Activated CD8-positive, alpha-beta memory T cell treated with anti-CD3 and anti-CD28 coated beads for 48 hours (primary cell): ENCODE data around the gene MGAT5B.

Source experiments
- DNase-seq, 3 experiments: peaks; one replicate each; pipeline ENCODE4 v3.0.0-alpha.2; 2020; ENCODE audit warnings: low read depth in 2 of 3, low spot score in 2 of 3

MGAT5B gene

DNA sequence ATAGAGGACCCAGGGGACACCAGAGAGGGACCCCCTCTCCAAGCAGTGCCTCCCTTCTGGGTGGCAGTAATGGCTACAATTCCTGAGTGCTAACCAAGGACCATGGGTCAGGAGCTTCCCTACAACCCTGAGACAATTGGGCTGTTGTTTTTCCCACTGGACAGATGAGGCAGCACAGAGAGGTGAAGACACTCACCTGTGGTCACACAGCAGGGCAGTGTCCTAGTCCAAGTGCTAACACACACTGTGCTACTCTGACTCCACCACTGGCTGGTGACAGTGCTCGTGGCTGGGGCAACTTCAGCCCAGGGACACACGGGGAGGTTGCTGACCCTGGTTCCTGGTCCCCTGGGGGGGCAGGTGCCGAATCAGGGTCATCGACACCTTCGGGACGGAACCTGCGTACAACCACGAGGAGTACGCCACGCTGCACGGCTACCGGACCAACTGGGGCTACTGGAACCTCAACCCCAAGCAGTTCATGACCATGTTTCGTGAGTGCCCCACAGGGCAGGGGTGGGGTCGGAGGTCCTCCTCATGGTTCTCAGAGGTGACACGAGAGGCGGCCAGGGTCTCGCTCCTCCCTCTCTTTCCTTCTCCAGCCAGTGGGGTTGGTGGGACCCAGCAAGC, 58.1 kb downstream of the MGAT5B start:
- no peak for DNase-seq

DNA sequence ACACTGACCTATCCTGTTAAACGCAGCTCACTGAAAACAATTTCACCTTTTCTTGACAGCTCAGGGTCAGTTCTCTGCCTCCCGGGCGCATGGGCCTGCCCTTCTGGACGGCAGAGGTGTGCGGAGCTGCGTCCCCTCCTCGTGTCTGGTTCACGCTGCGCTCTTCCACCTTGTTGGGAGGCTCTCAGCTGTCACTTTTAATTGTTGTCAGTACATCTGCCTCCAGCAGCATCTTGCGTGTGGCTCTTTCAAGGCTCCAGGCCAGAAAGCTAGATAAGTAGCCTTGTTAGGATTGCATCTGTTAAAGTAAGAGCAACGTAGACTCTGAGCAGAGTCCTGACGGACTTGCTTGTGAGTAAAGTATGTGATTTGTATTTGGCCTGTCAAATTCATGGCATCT, 59.4 kb downstream of the MGAT5B start:
- no peak for DNase-seq

DNA sequence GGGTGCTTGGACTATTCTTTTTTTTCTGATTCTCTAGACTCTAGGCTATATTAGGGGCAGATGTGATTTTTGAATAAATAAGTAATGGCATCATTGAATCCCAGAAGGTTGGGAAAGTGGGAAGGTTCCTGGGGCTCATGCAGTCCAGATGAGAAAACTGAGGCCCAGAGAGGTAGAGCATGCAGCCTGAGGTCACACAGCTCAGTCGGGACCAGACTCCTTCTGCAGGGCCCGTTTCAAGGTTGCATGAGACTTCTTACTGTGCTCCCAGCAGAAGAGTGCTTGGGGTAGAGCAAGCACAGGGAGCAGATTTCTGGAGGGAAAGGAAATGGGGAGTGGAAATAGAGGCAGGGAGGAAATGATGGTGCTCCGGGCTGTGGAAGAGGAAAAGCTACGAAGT, 59.8 kb downstream of the MGAT5B start:
- DNase-seq, result no peak

DNA sequence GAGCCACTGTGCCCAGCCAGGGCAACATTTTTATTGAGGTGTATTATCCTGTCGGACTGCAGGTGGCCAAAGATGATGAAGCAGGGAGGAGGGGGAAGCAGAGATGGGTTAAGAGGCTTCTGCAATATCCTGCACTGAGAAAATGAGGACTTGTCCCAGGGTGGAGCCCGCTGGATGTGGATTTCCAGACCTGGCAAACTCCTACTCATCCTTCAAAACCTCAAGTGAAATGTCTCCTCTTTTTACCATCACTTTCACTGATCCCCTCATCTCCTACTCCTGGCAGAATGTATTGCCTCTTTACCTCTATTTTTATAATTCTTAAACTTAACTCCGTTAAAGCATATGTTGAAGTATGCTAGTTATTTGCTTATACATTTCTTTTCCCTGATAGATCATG, 60.9 kb downstream of the MGAT5B start:
- DNase-seq, result no peak

DNA sequence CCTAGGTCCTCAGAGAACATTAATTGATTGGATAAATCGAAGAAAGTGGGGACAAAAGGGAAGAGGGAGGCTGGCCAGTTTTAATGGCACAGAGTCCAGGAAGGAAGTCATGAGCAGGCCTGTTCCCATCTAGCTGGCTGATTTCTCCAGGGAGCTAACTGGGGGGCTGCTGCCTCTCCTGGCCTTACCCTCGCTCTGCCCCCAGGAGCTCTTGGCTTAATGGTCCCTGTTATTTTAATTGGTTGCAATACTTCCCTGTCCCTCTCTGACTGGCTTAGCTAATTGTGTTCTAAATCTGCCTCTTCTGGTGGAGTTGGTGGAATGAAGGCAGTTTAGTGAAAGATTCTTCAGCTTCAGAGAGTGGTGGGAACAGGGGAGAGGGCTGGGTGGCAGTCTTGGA, 61.4 kb downstream of the MGAT5B start:
- DNase-seq, result no peak

DNA sequence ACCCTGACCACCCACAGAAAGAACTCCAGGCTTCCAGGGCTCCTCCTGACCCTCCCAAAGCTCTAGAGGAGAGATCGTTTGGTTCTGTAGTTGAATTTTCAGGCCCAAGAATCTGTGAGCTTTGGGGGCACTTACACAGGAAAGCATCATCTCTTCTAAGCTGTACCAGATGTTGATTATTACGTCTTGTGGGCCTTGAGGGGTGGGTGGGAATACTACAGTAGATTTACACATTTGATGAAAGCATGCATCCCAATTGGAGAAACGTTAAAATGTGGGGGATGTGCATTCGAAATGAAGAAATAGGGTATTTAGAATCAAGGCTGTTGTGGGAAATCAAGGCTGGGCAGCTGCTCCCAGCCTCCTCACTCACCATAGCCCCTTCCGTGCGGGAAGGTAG, 61.9 kb downstream of the MGAT5B start:
- no peak for DNase-seq

DNA sequence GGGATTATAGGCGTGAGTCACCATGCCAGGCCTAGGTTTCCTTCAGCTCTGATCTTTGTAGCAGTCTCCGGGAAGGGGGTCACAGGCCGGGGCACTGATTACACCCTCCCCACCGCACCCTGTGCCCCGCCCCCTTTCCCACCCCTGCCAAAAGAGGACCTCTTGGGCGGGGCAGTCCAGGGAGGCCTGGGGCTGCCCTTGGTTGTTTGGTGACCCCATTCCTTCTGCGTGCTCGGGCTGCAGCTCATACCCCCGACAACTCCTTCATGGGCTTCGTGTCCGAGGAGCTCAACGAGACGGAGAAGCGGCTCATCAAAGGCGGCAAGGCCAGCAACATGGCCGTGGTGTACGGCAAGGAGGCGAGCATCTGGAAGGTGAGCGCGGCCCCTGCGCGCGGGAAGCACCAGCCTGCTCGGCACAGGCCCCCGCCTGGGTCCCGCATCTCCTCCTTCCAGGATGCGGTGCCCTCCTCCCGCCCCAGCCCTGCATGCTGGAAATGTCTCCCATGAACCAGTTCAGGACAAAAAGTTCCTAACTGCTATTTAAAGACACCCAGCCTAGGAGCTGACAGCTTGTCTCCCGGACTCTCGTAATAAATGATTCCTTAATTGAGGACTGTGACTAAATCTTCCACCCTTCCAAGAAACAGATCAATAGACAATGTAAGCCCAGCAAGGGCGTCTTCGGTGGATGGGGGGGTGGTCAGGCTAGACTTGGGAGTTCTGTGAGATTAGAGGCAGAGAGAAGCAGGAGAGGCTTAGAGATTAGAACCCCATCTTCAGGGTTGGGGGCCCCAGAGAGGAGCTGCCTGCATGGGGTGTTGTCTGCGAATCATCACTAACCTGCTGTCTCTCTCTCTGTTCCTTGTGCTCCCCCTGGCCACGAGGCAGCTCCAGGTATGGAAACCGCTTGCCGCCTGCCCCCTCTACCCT, 64.5 kb downstream of the MGAT5B start:
- no peak for DNase-seq

DNA sequence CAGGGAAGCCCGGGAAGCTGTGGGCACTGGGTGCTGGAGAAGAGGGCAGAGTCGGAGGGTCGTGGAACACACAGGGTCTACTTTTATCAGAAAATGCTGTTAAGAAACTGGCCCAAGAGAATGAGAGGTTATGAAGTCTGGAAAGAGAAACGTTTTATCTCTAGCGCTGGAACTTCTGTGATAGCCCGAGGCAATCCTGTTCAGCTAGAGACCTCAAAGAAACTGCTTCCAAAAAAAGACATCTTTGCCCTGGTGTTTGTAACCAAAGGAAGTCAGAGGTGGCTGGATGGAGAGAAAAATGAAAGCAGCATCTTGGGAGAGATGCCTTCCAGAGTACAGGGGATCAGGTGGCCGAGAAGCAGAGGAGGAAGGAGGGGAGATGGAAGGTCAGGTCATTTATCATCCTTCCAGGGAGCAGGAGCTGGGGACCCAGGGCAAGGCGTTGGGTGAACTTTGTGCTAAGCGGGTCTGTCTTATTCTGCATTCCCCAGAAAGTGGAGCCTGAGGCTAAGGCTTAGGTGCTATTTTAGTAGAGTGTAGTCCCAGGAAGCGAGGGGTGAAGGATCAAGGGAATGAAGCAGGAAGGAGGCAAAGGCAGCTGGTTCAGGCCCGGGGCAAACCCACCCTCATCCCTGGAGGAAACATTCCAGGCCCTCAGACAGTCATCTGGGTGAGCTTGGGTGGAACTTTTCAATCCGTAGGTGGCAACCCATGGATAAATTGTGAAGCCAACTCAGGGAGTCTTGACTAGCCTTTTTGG, 66.5 kb downstream of the MGAT5B start:
- DNase-seq, result no peak

DNA sequence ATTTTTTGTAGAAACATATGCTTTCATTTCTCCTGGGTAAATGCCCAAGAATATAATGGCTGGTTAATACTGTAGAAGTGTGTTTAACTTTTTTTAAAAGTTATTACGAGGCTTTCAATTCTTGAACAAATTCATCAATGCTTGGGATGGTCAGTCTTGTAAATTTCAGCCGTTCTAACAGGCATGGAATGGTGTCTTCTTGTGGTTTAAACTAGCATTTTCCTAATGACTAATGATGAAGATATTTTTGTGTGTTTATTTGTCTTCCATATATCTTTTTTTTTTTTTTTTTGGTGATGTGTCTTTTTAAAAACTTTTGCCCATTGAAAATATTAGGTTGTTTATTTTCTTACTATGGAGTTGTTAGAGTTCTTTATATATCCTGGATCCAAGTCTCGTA, 67.1 kb downstream of the MGAT5B start:
- DNase-seq, result no peak

DNA sequence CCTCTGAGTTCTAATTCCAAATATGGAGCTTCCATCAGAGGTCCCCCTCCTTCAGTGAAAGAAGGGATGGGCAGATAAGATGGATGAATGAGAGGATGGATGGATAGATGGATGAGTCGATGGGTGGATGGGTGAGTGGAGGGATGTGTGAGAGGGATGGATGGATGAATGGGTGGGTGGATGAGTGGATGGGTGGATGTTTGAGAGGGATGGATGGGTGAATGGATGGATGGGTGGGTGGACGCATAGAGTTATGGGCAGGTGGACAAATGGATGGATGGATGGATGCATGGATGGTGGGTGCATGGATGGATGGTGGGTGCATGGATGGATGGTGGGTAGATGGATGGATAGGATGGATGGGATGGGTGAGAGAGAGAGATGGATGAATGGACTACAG, 69.0 kb downstream of the MGAT5B start:
- no peak for DNase-seq

DNA sequence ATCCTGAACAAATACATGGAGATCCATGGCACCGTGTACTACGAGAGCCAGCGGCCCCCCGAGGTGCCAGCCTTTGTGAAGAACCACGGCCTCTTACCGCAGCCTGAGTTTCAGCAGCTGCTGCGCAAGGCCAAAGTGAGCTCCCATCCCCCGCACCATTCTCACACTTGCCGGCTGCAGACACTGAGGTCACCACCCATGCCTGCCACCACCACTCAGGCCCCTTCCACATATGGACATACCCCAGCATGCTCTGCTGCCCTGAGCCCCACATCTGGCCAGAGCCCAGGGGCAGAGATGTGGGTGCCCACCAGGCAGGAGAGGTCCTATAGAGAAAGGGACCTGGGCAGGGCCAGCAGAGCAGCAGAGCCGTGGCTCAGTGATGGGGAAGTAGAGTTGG, 69.8 kb downstream of the MGAT5B start:
- no peak for DNase-seq

DNA sequence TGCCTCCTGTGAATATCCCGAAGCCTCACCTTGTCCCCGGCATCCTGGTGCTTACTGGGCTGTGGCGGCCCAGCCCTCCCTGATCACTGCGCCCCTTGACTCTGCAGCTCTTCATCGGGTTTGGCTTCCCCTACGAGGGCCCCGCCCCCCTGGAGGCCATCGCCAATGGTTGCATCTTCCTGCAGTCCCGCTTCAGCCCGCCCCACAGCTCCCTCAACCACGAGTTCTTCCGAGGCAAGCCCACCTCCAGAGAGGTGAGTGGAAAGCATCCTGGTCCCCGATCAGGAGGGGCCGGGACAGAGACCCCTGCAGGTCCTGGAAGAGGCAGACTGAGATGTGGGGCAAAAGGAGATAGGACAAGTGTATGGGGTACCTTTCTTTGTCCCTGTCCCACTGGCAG, 72.1 kb downstream of the MGAT5B start:
- DNase-seq, result no peak

DNA sequence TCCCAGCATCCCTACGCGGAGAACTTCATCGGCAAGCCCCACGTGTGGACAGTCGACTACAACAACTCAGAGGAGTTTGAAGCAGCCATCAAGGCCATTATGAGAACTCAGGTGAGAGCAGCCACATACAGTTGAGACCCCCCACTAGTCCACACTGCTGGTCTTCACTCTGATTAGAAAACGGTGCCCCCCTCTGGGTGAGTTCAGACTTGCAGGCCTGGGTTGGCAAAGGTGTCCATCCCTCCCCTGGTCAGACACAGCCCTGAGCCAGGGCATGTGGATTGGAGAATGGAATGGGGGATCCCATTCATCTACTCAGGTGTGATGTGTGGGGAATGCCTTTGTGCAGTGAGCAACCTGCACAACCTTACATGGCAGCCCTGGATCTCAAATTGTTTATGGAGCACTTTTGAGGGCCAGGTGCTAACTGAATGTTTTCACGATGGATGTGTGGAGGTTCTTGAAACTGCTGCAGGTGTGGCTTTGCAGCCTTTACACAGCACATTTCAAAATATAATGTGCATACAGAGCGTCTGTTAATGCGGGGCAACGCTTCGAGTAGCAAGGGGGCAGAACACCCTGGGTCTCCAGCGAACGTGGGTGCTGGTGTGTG, 72.6 kb downstream of the MGAT5B start:
- DNase-seq, result no peak

DNA sequence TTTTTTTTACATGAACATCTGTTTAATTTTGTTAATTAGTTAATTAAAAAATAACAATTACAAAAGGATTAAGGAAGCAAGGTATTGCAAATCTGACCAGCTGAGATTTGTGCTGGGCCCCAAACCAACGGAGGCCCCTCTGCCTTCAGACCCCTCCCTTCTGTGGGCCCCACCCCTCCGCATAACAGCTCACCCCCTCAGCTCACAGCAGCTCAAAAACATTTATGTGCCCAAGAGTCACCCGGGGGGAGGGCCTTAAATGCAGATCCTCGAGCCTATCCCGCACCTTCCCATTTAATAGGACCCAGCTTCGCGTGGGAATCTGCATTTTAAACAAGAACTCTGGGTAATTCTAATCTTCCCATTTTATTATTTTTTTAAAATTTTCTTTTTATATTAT, 75.0 kb downstream of the MGAT5B start:
- no peak for DNase-seq

DNA sequence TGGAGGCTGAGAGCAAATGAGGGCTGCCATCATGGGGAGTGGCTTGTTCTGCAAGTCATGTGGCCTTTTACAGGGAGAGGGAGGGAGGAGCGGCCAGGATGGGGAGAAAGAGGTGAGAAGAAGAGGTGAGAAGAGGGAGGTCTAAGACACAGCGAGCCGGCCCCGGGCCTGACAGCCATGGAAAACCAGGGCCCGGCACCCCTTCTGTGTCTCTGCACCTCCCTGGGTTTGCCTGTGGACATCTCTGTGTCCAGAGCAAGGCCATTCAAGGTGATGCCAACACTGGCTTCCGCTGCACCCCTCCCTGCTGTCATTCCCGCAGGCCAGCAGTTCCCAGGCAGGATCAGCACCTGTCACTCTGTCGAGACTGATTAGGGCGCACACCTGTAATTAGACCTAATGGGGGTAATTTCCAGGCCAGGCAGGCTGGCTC, 75.6 kb downstream of the MGAT5B start:
- no peak for DNase-seq

DNA sequence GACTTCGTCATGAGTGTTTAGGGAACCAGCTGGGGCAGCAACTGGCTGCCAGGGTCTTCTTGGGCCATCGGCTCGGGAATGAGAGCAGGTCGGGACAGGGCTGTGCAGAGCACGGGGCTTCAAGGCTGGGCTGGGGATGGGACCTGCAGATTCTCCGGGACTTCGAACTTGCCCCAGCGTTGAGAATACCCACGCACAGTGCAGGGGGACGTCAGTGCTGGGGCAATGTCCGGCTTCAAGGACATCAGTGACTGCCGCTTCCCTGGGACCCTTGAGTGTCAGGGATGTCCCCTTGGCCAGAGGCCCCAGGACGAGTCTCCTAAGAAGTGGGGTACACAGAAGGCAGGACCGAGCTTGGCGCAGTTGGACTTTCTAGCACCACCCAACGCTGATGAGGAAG, 76.3 kb downstream of the MGAT5B start:
- DNase-seq, result no peak

DNA sequence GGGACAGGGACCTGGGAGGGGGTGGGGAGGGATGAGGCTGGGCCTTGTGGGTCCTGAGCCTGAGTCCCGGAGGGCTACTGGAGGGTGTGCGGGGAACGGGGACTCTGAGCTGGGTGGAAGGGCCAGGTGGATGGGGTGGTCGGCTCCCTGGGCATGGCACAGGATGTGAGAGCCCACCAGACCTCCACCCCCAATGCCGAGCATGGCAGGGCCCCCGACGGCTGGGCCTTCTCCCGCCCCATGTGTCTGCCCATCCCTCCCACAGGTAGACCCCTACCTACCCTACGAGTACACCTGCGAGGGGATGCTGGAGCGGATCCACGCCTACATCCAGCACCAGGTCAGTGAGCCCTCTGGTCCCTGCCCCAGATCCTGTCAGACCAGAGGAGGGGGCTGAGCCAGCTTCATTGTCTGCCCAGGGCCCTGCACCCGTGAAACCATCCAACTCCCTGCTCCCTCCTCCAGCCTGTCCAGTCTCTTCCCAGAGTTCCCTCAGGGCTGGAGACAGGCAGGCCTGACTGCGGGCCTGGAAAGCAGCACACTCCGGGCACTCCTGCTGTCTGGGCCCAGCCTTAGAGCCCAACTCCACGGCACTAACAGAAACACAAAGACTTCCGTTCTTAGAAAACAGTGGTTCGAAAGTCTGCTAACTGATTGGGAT, 78.0 kb downstream of the MGAT5B start:
- DNase-seq, result no peak

DNA sequence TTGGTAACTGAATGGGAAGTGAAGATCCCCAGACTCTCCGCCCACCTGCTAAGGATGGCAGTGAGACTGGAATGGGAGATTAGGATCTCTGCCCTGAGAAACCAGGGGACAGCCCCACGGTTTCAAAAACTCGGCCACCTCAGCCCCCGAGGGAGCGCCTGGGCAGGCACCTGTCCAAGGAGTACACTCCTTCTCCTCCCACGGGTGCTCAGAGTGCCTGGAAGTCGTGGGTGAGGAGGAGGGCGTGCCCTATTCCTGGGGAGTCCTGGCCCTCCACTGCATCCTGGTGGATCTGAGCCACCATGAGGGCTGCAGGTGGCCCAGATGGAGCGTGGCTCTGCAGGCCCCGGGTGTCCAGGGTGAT, 78.5 kb downstream of the MGAT5B start:
- no peak for DNase-seq

DNA sequence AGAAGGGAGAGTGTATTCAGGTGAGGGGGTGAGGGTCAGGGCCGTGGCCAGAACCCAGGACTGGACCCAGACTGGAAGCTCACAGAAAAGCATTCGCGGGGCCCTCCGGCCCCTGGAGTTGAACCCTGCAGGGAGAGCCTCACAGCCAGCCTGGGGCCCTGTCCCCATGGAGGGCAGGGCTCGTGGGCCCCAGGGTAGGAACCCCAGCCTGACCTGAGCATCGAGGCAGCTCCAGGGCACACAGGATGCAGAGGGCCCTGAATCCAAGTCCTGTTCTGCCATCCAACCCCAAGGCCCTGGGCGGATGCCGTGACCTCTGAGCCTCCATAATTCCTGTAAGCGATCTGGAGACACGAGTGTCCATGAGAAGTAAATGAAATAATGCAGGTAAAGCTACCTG, 79.1 kb downstream of the MGAT5B start:
- no peak for DNase-seq

DNA sequence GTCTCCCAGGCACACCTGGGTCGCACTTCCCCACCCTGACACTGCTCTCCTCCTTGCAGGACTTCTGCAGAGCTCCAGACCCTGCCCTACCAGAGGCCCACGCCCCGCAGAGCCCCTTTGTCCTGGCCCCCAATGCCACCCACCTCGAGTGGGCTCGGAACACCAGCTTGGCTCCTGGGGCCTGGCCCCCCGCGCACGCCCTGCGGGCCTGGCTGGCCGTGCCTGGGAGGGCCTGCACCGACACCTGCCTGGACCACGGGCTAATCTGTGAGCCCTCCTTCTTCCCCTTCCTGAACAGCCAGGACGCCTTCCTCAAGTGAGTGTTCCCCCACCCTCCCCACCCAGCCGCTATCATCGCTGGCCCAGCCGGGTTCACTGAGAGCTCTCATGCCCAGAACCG, 79.6 kb downstream of the MGAT5B start:
- DNase-seq, result no peak

DNA sequence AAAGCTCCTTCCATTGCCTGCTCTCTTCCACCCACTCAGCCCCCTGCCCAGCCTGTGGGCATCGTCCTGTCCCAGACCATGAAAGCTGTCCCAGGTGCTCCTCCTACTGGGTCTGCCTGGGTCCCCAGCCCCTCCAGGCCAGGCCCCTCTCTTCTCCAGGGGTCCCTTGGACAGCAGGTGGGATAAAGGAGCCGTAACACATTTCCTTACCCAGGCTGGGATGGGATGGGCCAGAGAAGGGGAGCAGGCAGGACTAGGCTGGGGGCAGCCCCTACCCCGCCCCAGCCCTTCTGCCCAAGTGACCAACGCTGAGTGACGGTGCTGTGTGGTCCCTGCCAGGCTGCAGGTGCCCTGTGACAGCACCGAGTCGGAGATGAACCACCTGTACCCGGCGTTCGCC, 80.1 kb downstream of the MGAT5B start:
- no peak for DNase-seq
